Ascending aorta (tissue), 2 donors: ENCODE measurements around the gene CLTA. TPM values are rescaled to one million over a fixed set of nuclear protein-coding genes. Genes with fewer than 3 reads are reported as not detected.
A peak's percentile ranks its signal among the peaks of the same experiment; 100 is the strongest.

Source experiments
- DNase-seq, 2 donors: peaks; one replicate each; pipeline ENCODE4 v3.0.0-alpha.2; 2019; ENCODE audit warnings: low spot score in 2 of 2
- H3K27ac ChIP-seq, 2 donors: fragments of 200-600 bp; sonication (generic); one replicate each; pipeline ENCODE4 v1.5.1; 2016 to 2017; ENCODE audit warnings: mild to moderate bottlenecking in 1 of 2
- H3K27me3 ChIP-seq: fragments of 200-600 bp; sonication (generic); one replicate; pipeline ENCODE4 v1.5.1; 2017
- H3K36me3 ChIP-seq, 2 donors: fragments of 200-600 bp; sonication (generic); one replicate each; pipeline ENCODE4 v1.5.1; 2016
- H3K4me1 ChIP-seq, 2 donors: fragments of 200-600 bp; sonication (generic); one replicate each; pipeline ENCODE4 v1.5.1; 2016 to 2017; ENCODE audit warnings: mild to moderate bottlenecking in 1 of 2
- H3K4me3 ChIP-seq, 2 donors: fragments of 200-600 bp; sonication (generic); one replicate each; pipeline ENCODE4 v1.5.1; 2016 to 2017; ENCODE audit warnings: mild to moderate bottlenecking in 1 of 2
- H3K9me3 ChIP-seq, 2 donors: fragments of 200-600 bp; sonication (generic); one replicate each; pipeline ENCODE4 v1.5.1; 2016
- intact Hi-C: fragments of 100-400 bp; cut with DNase I; formaldehyde crosslinking; loops from one replicate; pipeline ENCODE4 v1.15.1; 2023
- total RNA-seq: library from RNA; depleted of rRNA; stranded (reverse); fragments of >200 nt; gene quantifications from one replicate; pipeline ENCODE4 v1.1.0, GENCODE V29; 2016
- TF ChIP-seq, protein P1 (sequence below), 3 experiments: fragments of 200-600 bp in 2 of 3; fragments of 450-650 bp in 1 of 3; sonication (generic) in 2 of 3; IDR thresholded peaks; one replicate each; pipeline ENCODE4 v1.5.1; 2016 to 2019; ENCODE audit warnings: antibody characterized with exemption in 3 of 3, mild to moderate bottlenecking in 1 of 3, moderate library complexity in 1 of 3

The CLTA gene
- total RNA-seq, 1 donor from 2014 or later = 222 TPM

DNA sequence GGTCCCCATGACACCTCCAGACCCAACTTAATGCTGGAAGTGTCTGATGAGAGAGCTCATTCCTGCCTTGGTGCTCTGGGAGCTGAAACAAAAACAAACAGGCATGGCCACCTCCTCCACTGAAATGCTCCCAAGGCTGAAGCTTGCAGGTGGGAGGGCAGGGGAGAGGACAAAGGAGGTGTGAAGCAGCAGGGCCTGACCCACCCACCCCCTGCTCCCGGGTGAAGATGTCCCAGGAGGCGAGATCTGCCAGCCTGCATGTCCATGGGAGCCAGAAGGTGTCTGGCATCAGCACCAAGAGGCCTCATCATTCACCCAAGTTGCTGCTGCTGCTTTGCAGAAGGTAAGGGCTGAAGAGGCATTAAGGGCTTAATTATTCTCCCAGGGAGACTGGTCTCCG is 25.7 kb upstream of the CLTA start:
- intact Hi-C loops = loop anchor here (1.0 to 10.0 kb wide), 3 partner anchors 17 to 260 kb away; partner anchors contain the start of genes HRCT1, OR2S2 and SPAAR
- H3K4me1 ChIP-seq = peaks cover 4 to 30% of the 10 kb centered on the region in 2 donors

DNA sequence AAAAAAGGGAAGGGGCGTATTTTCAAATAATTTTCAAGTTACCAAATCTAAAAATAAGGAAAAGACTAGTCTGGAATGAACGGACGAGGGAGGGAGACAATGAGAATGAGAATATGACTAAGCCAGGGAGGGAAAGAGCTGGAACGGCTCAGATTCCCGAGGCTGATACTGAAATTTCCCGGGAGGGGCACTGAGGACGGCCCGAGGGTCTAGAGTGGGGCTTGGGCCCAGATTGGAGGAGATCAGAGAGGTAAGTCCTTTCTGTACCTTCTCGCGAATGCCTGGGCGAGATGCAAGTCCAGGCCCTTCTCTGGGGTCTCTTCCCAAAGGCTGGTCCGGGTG is 24.9 kb upstream of the CLTA start:
- peak overlapping the region; percentile 65 to 67 for H3K4me3 ChIP-seq
- H3K9me3 ChIP-seq = no peaks in the 10 kb centered on the region
- H3K27ac ChIP-seq = peak overlapping the region; percentile 75 to 80
- no peak for DNase-seq
- H3K27me3 ChIP-seq = no peaks in the 10 kb centered on the region
- intact Hi-C loops = loop anchor here (1.0 to 10.0 kb wide), 7 partner anchors 17 to 261 kb away; partner anchors contain the start of genes CLTA, GLIPR2, HRCT1 and OR2S2
- H3K4me1 ChIP-seq = peaks cover 4 to 30% of the 10 kb centered on the region in 2 donors
- TF ChIP-seq, protein P1, sequence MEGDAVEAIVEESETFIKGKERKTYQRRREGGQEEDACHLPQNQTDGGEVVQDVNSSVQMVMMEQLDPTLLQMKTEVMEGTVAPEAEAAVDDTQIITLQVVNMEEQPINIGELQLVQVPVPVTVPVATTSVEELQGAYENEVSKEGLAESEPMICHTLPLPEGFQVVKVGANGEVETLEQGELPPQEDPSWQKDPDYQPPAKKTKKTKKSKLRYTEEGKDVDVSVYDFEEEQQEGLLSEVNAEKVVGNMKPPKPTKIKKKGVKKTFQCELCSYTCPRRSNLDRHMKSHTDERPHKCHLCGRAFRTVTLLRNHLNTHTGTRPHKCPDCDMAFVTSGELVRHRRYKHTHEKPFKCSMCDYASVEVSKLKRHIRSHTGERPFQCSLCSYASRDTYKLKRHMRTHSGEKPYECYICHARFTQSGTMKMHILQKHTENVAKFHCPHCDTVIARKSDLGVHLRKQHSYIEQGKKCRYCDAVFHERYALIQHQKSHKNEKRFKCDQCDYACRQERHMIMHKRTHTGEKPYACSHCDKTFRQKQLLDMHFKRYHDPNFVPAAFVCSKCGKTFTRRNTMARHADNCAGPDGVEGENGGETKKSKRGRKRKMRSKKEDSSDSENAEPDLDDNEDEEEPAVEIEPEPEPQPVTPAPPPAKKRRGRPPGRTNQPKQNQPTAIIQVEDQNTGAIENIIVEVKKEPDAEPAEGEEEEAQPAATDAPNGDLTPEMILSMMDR (IDR thresholded peaks at IDR 0.05) = no peak
- H3K36me3 ChIP-seq = no peaks in the 10 kb centered on the region

More for the DNA sequence above, 25.7 kb upstream of the CLTA start:
- no peaks in the 10 kb centered on the region for H3K9me3 ChIP-seq
- TF ChIP-seq, protein P1 (IDR thresholded peaks at IDR 0.05) = no peak
- no peak overlapping the region for H3K4me3 ChIP-seq
- no peaks in the 10 kb centered on the region for H3K27me3 ChIP-seq
- no peaks in the 10 kb centered on the region for H3K36me3 ChIP-seq
- no peak for DNase-seq
- peak overlapping the region; percentile 75 to 80 for H3K27ac ChIP-seq

DNA sequence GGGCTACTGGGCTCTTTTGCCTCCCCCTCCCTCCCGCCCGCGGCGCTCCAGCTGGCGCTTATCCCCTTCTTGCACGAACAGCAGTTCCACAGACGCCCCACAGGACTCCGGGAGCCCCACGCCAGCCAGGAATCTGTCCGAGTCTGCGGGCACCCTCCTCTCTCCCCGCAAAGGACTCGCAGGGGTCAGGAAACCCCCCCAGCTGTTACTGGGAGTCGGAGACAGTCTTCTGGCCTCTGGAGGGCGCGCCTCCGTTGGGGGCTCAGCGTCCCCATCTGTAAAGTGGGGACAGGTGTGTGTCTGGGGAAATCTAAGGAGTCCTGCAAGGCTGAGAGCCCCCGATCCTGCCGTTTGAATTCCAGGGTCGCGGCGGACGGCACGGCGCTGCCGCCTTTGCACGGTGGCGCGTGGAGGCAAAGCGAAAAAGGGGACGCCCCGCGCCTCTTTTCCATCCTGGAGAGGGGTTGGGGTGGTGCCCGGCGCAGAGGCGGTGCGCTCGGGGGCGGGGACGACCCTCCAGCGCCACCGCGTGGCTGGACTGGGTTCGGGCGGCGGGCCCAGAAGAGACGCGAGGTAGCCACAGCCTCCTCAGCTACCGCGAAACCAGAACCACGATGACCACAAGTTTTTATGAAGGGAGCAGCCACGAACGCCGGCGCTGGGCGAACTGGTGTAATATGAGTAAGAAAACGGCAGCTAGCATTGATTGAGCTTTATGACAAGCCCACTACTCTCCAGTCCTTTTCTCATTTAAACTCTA is 24.4 kb upstream of the CLTA start:
- peak overlapping the region; percentile 75 to 80 for H3K27ac ChIP-seq
- peak; percentile 49 to 91 for DNase-seq
- peak overlapping the region; percentile 65 to 67 for H3K4me3 ChIP-seq
- H3K27me3 ChIP-seq = no peaks in the 10 kb centered on the region
- no peaks in the 10 kb centered on the region for H3K36me3 ChIP-seq
- no peaks in the 10 kb centered on the region for H3K9me3 ChIP-seq
- peaks cover 4 to 30% of the 10 kb centered on the region in 2 donors for H3K4me1 ChIP-seq
- intact Hi-C loops = loop anchor here (1.0 to 10.0 kb wide), 6 partner anchors 24 to 262 kb away; partner anchors contain the start of genes CLTA, GLIPR2, HRCT1 and OR2S2
- TF ChIP-seq, protein P1 (IDR thresholded peaks at IDR 0.05) = peak; percentile 90 to 95 (median 94)

DNA sequence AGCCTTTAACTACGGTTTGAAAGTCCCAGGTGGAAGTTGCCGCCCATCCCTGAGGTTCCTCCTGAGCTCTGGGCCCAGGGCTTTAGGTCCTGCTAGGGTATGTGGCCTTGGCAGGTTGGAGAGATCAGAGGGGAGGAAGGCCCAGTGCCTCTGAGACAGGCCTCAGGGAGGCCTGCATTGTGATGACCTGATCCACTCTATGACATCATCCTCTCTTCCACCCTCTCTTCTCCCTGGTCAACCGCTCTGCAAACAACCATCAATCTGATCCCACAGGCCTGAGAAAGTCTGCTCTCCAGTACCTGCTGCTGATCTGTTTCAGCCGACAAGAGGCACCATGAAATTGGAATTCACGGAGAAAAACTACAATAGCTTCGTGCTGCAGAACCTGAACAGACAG is 21.6 kb upstream of the CLTA start, which contains the start of gene CCIN:
Gene CCIN (plus strand): TSS at position 223 of the 400 bp plus-strand sequence. CDS start 115 bp downstream, at position 338.
- H3K4me3 ChIP-seq = no peak within 1 kb of the TSS
- no peak within 1 kb of the TSS for H3K27ac ChIP-seq
- DNase-seq = no peak
- H3K27me3 ChIP-seq = no peaks in the 10 kb centered on the region
- no peaks in the 10 kb centered on the region for H3K9me3 ChIP-seq
- TF ChIP-seq, protein P1 (IDR thresholded peaks at IDR 0.05) = no peak
- peaks cover 0 to 18% of the 10 kb centered on the region in 2 donors for H3K4me1 ChIP-seq
- intact Hi-C loops = loop anchor here (5.0 to 10.0 kb wide), 2 partner anchors 212 to 264 kb away; partner anchors contain the start of genes HRCT1, OR2S2 and SPAAR
- no peaks in the 10 kb centered on the region for H3K36me3 ChIP-seq

GRCh38 chr9:36169708-36170107 is 21.0 kb upstream of the CLTA start:
- Histone ChIP-seq H3K27me3 (no peaks in the 10 kb centered on the region), H3K36me3 (no peaks in the 10 kb centered on the region), H3K9me3 (no peaks in the 10 kb centered on the region), H3K4me3 (no peak overlapping the region), H3K27ac (no peak overlapping the region), H3K4me1 (peaks cover 0 to 13% of the 10 kb centered on the region in 2 donors)
- TF ChIP-seq, protein P1 (IDR thresholded peaks at IDR 0.05) = no peak
- no peak for DNase-seq
- intact Hi-C loops = loop anchor here (5.0 to 10.0 kb wide), 2 partner anchors 212 to 265 kb away; partner anchors contain the start of genes HRCT1, OR2S2 and SPAAR
